Measurements from ENCODE around the gene C1QA.

- TF ChIP-seq SUZ12 (IDR thresholded peaks at IDR 0.05; ENCODE audit: extremely low read depth, insufficient read depth, insufficient read length) (no peak), ZNF274 (IDR thresholded peaks at IDR 0.05; ENCODE audit: low read depth, low read length) (no peak), YY1 (IDR thresholded peaks at IDR 0.05; ENCODE audit: insufficient read depth, insufficient read length) (no peak)
Observed at GRCh38 chr1:22625262-22625925, 11.0 kb upstream of the C1QA start.

Data from NT2/D1 (cell line).